Keratinocyte (primary cell): Measurements from ENCODE around the gene FAM120B. TPM values are rescaled to one million over a fixed set of nuclear protein-coding genes. Genes with fewer than 3 reads are reported as not detected.

ENCODE experiments used
- DNase-seq: peaks from one replicate; pipeline ENCODE4 v3.0.0-alpha.2; 2011; ENCODE audit warnings: low read depth, missing footprints, low spot score
- FAIRE-seq: peaks from 2 replicates; lab custom pipeline; 2011; peaks lifted over from hg19 to GRCh38; lab: Jason Lieb, UNC
- H2AFZ ChIP-seq: 2 replicates; pipeline ENCODE4 v1.6.0; 2012; ENCODE audit warnings: low read length, control low read depth, inconsistent platforms; ENCODE audit not compliant: control insufficient read depth
- H3K27ac ChIP-seq: 2 replicates; pipeline ENCODE4 v1.5.1; 2011; ENCODE audit warnings: low read length; ENCODE audit not compliant: control insufficient read depth, insufficient read depth
- H3K27me3 ChIP-seq: 3 replicates; pipeline ENCODE4 v1.6.0; 2011; ENCODE audit warnings: low read length; ENCODE audit not compliant: control insufficient read depth, insufficient read depth; ENCODE audit errors: extremely low read depth
- H3K36me3 ChIP-seq, 2 experiments: 2 replicates in 1 of 2; 3 replicates in 1 of 2; pipeline ENCODE4 v1.5.1; 2011; ENCODE audit warnings: low read length in 2 of 2, mild to moderate bottlenecking in 1 of 2; ENCODE audit not compliant: control insufficient read depth in 2 of 2, insufficient read depth in 2 of 2; ENCODE audit errors: extremely low read depth in 1 of 2
- H3K4me1 ChIP-seq: 3 replicates; pipeline ENCODE4 v1.5.1; 2011; ENCODE audit warnings: low read length; ENCODE audit not compliant: control insufficient read depth, insufficient read depth; ENCODE audit errors: extremely low read depth
- H3K4me2 ChIP-seq: 3 replicates; pipeline ENCODE4 v1.6.0; 2011; ENCODE audit warnings: low read depth, low read length; ENCODE audit not compliant: control insufficient read depth, insufficient read depth; ENCODE audit errors: extremely low read depth
- H3K4me3 ChIP-seq, 3 experiments: fragments of 200-600 bp in 1 of 3; sonication (generic) in 1 of 3; 2 replicates in 2 of 3; 3 replicates in 1 of 3; pipeline ENCODE4 v1.5.1; 2011 to 2016; ENCODE audit warnings: low read length in 3 of 3, mild to moderate bottlenecking in 3 of 3, control low read depth in 2 of 3, inconsistent platforms in 1 of 3, low read depth in 1 of 3, mixed read lengths in 1 of 3, mixed run types in 1 of 3, moderate library complexity in 1 of 3; ENCODE audit not compliant: control insufficient read depth in 2 of 3, insufficient read depth in 2 of 3; ENCODE audit errors: extremely low read depth in 1 of 3
- H3K79me2 ChIP-seq: 2 replicates; pipeline ENCODE4 v1.6.0; 2012; ENCODE audit warnings: low read length; ENCODE audit not compliant: control insufficient read depth, insufficient read depth
- H3K9ac ChIP-seq: 3 replicates; pipeline ENCODE4 v1.6.0; 2011; ENCODE audit warnings: low read length; ENCODE audit not compliant: control insufficient read depth, insufficient read depth; ENCODE audit errors: extremely low read depth
- H3K9me1 ChIP-seq: 3 replicates; pipeline ENCODE4 v1.6.0; 2011; ENCODE audit warnings: low read length; ENCODE audit not compliant: control insufficient read depth, insufficient read depth; ENCODE audit errors: extremely low read depth
- H3K9me3 ChIP-seq: 2 replicates; pipeline ENCODE4 v1.5.1; 2012; ENCODE audit warnings: low read depth, low read length; ENCODE audit not compliant: control insufficient read depth
- H4K20me1 ChIP-seq: 3 replicates; pipeline ENCODE4 v1.6.0; 2011; ENCODE audit warnings: low read length; ENCODE audit not compliant: control insufficient read depth, insufficient read depth; ENCODE audit errors: extremely low read depth
- CTCF ChIP-seq, 3 experiments: IDR thresholded peaks in 1 of 3; conservative IDR thresholded peaks in 1 of 3; optimal IDR thresholded peaks in 1 of 3; 2 replicates in 2 of 3; 3 replicates in 1 of 3; pipeline versions ENCODE3 to v1.5.1; 2011; ENCODE audit warnings: low read length in 3 of 3, mild to moderate bottlenecking in 3 of 3, moderate library complexity in 2 of 3, control low read depth in 1 of 3, inconsistent platforms in 1 of 3; ENCODE audit not compliant: insufficient read depth in 2 of 3; ENCODE audit errors: extremely low read depth in 1 of 3
- EZH2 ChIP-seq: IDR thresholded peaks from one replicate; pipeline ENCODE4 v1.6.1; 2012; ENCODE audit warnings: inconsistent platforms, mild to moderate bottlenecking, low read length, moderate library complexity
- dilution Hi-C: fragments of 300-500 bp; cut with MboI; formaldehyde crosslinking; loops from one replicate; pipeline ENCODE4 v1.7.0; 2020; ENCODE audit warnings: low sequenced_read_pairs; ENCODE audit not compliant: extremely low pct_ligation_motif_present
- polyA plus RNA-seq, 5 experiments: library from polyadenylated mRNA; depleted of rRNA in 3 of 5; stranded (reverse) in 3 of 5; stranded (forward) in 1 of 5; unstranded in 1 of 5; fragments of >200 nt; gene quantifications; 1 replicate in 1 of 5; 2 replicates in 3 of 5; 3 replicates in 1 of 5; pipeline versions ENCODE4 v1.2.1 to v1.2.3, GENCODE V29; 2011 to 2012; ENCODE audit warnings: missing spikeins in 2 of 5, low read depth in 1 of 5, low replicate concordance in 1 of 5

FAM120B gene
- polyA plus RNA-seq, 1 donor (not counting 4 experiments of a cell fraction or from before 2014, with no cell fraction given) = 17.4 TPM

- Histone ChIP-seq H3K4me3 (no peak overlapping the region), H2AFZ (no peak overlapping the region), H3K79me2 (peaks cover 13% of the 10 kb centered on the region), H3K4me2 (no peak overlapping the region), H3K27me3 (no peaks in the 10 kb centered on the region), H4K20me1 (peaks cover 8% of the 10 kb centered on the region), H3K4me1 (peaks cover 15% of the 10 kb centered on the region), H3K36me3 (peaks cover 28 to 31% of the 10 kb centered on the region in 2 experiments), H3K9me1 (no peaks in the 10 kb centered on the region), H3K9ac (no peak overlapping the region), H3K27ac (no peak overlapping the region), H3K9me3 (no peaks in the 10 kb centered on the region)
- no peak for TF ChIP-seq CTCF (optimal IDR thresholded peaks at IDR 0.05 in 1 of 3, IDR thresholded peaks at IDR 0.05 in 1 of 3, conservative IDR thresholded peaks at IDR 0.05 in 1 of 3; ENCODE audit: extremely low read depth in 1 of 3, insufficient read depth in 2 of 3, low read length in 3 of 3)
- no peak for TF ChIP-seq EZH2
- FAIRE-seq (no peak), DNase-seq (no peak)
- dilution Hi-C loops = no loop called here
Measured at GRCh38 chr6:170282512-170283158, 23.9 kb upstream of the FAM120B start.

- H3K4me1 ChIP-seq = peaks cover 24% of the 10 kb centered on the region
- no peaks in the 10 kb centered on the region for H3K9me3 ChIP-seq
- H3K9me1 ChIP-seq = no peaks in the 10 kb centered on the region
- no peak for TF ChIP-seq EZH2
- H2AFZ ChIP-seq = no peak overlapping the region
- peaks cover 21% of the 10 kb centered on the region for H3K79me2 ChIP-seq
- no peak overlapping the region for H3K27ac ChIP-seq
- peaks cover 33 to 34% of the 10 kb centered on the region in 2 experiments for H3K36me3 ChIP-seq
- no peak for FAIRE-seq
- no peak for DNase-seq
- no peak overlapping the region for H3K4me2 ChIP-seq
- H4K20me1 ChIP-seq = peaks cover 8% of the 10 kb centered on the region
- H3K9ac ChIP-seq = no peak overlapping the region
- dilution Hi-C loops = no loop called here
- H3K27me3 ChIP-seq = no peaks in the 10 kb centered on the region
- no peak overlapping the region for H3K4me3 ChIP-seq
Measured at GRCh38 chr6:170283212-170284081, 23.1 kb upstream of the FAM120B start.
